HK-2 (cell line): Measurements from ENCODE around the gene ZNF716.
"Not testable (repeated sequence)": the region's sequence is repeated elsewhere in the genome, so short reads cannot be mapped to it uniquely, and the experiment has no call there.

Experiments
- DNase-seq: peaks from one replicate; pipeline ENCODE4 v3.0.0-alpha.2; 2018; ENCODE audit not compliant: unreplicated experiment

Gene ZNF716

GRCh38 chr7:57425969-57426628 lies 23.9 kb upstream of the ZNF716 start:
- DNase-seq, result no peak

GRCh38 chr7:57426629-57427003 lies 23.4 kb upstream of the ZNF716 start:
- no peak for DNase-seq

GRCh38 chr7:57427146-57427545 lies 22.8 kb upstream of the ZNF716 start:
- DNase-seq, result no peak

GRCh38 chr7:57427594-57427993 lies 22.4 kb upstream of the ZNF716 start:
- no peak for DNase-seq

- no peak for DNase-seq
These were observed 17.4 kb upstream of the ZNF716 start for GRCh38 chr7:57432583-57432982.

GRCh38 chr7:57437581-57437980 lies 12.4 kb upstream of the ZNF716 start:
- no peak for DNase-seq

GRCh38 chr7:57438244-57438643 lies 11.7 kb upstream of the ZNF716 start:
- DNase-seq, result no peak

- DNase-seq, result no peak
These were observed 6.4 kb upstream of the ZNF716 start for GRCh38 chr7:57443567-57443966.

- not testable (repeated sequence) for DNase-seq
These were observed 19.3 kb downstream of the ZNF716 start for GRCh38 chr7:57469186-57469828.

- not testable (repeated sequence) for DNase-seq
These were observed 30.3 kb downstream of the ZNF716 start for GRCh38 chr7:57480304-57480703.

GRCh38 chr7:57485022-57485421 lies 35.0 kb downstream of the ZNF716 start:
- not testable (repeated sequence) for DNase-seq

GRCh38 chr7:57487957-57488356 lies 38.0 kb downstream of the ZNF716 start:
- DNase-seq, result no peak

- DNase-seq, result not testable (repeated sequence)
These were observed 45.1 kb downstream of the ZNF716 start for GRCh38 chr7:57495111-57495510.

- no peak for DNase-seq
These were observed 46.4 kb downstream of the ZNF716 start for GRCh38 chr7:57496395-57496794.

GRCh38 chr7:57505176-57505575 lies 55.2 kb downstream of the ZNF716 start:
- no peak for DNase-seq
